DOHH2 (cell line): Measurements from ENCODE around the gene TIMP3.

Experiments used
- H3F3A ChIP-seq: fragments of 200-600 bp; sonication (generic), shearing (Covaris generic); 2 replicates; pipeline ENCODE4 v1.6.0; 2016; ENCODE audit warnings: antibody characterized with exemption, mild to moderate bottlenecking; ENCODE audit not compliant: control insufficient read depth, insufficient read depth
- H3K27ac ChIP-seq: fragments of 200-600 bp; sonication (generic); 2 replicates; pipeline ENCODE4 v1.5.1; 2014; ENCODE audit warnings: low read depth, mild to moderate bottlenecking, low read length, moderate library complexity
- H3K27me3 ChIP-seq: fragments of 200-600 bp; sonication (generic); 2 replicates; pipeline ENCODE4 v1.6.1; 2014; ENCODE audit warnings: mild to moderate bottlenecking, low read length, mixed read lengths; ENCODE audit not compliant: control insufficient read depth
- H3K36me3 ChIP-seq: fragments of 200-600 bp; sonication (generic); 2 replicates; pipeline ENCODE4 v1.6.1; 2014; ENCODE audit warnings: mild to moderate bottlenecking, low read length, moderate library complexity, mixed read lengths; ENCODE audit not compliant: control insufficient read depth
- H3K4me1 ChIP-seq: fragments of 200-600 bp; sonication (generic); 2 replicates; pipeline ENCODE4 v1.6.1; 2014; ENCODE audit warnings: mild to moderate bottlenecking, low read length, mixed read lengths; ENCODE audit not compliant: control insufficient read depth
- H3K4me2 ChIP-seq: fragments of 200-600 bp; sonication (generic); 2 replicates; pipeline ENCODE4 v1.6.0; 2014; ENCODE audit warnings: mild to moderate bottlenecking, low read length, moderate library complexity
- H3K4me3 ChIP-seq: fragments of 200-600 bp; sonication (generic); 2 replicates; pipeline ENCODE4 v1.5.1; 2014; ENCODE audit warnings: mild to moderate bottlenecking, low read length, mixed read lengths
- H3K79me2 ChIP-seq: fragments of 200-600 bp; sonication (generic); 2 replicates; pipeline ENCODE4 v1.6.1; 2014; ENCODE audit warnings: mild to moderate bottlenecking, low read length, mixed read lengths; ENCODE audit not compliant: control insufficient read depth
- H3K9me2 ChIP-seq: fragments of 200-600 bp; sonication (generic); replicated peaks from 2 replicates; pipeline ENCODE4 v1.6.1; 2014; ENCODE audit warnings: mild to moderate bottlenecking, low read length, mixed read lengths; ENCODE audit not compliant: control insufficient read depth
- H3K9me3 ChIP-seq: fragments of 200-600 bp; sonication (generic); 2 replicates; pipeline ENCODE4 v1.6.1; 2014; ENCODE audit warnings: antibody characterized with exemption, low read length, mixed read lengths; ENCODE audit not compliant: control insufficient read depth, insufficient read depth
- H4K20me1 ChIP-seq: fragments of 200-600 bp; sonication (generic); 2 replicates; pipeline ENCODE4 v1.6.0; 2014; ENCODE audit warnings: low read depth, mild to moderate bottlenecking, antibody characterized with exemption, low read length, moderate library complexity; ENCODE audit not compliant: control insufficient read depth, insufficient read depth
- EZH2phosphoT487 ChIP-seq: fragments of 200-600 bp; sonication (generic); IDR thresholded peaks from 2 replicates; pipeline ENCODE4 v1.6.1; 2017; ENCODE audit warnings: borderline replicate concordance, mild to moderate bottlenecking, antibody characterized with exemption, low read length, moderate library complexity, mixed read lengths
- TF ChIP-seq, protein P1 (sequence below): fragments of 200-600 bp; sonication (generic); IDR thresholded peaks from one replicate; pipeline ENCODE4 v1.5.1; 2014; ENCODE audit warnings: antibody characterized with exemption, mild to moderate bottlenecking, low read depth, low read length; ENCODE audit not compliant: poor library complexity, severe bottlenecking

Gene TIMP3

DNA sequence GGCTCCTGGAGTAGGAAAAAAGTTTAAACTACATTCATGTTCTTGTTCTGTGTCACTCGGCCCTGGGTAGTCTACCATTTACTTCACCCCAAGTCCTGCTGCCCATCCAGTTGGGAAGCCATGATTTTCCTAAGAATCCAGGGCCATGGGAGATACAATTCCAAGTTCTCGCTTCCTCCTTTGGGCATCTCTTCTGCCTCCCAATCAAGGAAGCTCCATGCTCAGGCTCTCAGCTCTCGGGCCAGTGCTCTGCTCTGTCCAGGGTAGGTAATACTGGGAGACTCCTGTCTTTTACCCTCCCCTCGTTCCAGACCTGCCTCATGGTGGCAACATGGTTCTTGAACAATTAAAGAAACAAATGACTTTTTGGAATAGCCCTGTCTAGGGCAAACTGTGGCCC, 60.6 kb downstream of the TIMP3 start:
- no peaks in the 10 kb centered on the region for H3K36me3 ChIP-seq
- H3K9me2 ChIP-seq: no peaks in the 10 kb centered on the region
- no peak overlapping the region for H3K4me2 ChIP-seq
- H3K27ac ChIP-seq: no peak overlapping the region
- H3K9me3 ChIP-seq: no peaks in the 10 kb centered on the region
- no peak overlapping the region for H3K4me3 ChIP-seq
- TF ChIP-seq EZH2phosphoT487: no peak
- no peaks in the 10 kb centered on the region for H3K79me2 ChIP-seq
- H3K4me1 ChIP-seq: no peaks in the 10 kb centered on the region
- no peaks in the 10 kb centered on the region for H3F3A ChIP-seq
- no peaks in the 10 kb centered on the region for H4K20me1 ChIP-seq
- no peaks in the 10 kb centered on the region for H3K27me3 ChIP-seq

DNA sequence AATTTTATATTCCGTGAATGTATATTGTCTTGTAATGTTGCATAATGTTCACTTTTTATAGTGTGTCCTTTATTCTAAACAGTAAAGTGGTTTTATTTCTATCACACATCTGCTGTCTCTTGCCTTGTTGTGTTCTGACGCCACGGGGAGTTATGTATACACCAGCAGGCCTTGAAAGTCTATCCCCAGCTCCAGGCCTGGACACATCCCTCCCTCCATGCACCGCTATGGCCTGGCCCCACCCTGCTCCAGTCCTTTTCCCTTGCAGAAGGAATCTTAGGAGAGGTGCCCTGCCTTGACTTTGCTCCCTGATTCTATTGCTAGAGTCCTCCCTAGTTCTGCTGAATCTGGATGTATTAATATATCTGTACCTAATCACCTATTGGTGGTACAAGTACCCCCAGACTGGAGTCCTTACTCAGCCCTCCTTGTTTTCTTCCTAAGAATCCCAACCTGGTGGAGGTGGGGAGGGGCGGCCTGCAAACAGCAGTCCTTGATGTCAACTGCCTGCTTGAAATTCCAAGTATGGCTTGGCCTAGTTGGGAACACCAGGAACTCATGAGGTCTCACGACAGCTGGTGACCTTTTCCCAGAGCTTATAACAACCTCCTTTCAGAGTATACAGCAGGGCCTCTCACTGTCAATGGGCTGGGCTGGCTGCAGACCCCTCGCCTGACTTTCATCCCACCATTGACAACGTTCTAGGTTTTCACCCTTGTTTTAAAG, 61.6 kb downstream of the TIMP3 start:
- Histone ChIP-seq H3K4me1 (no peaks in the 10 kb centered on the region), H3K4me2 (no peak overlapping the region), H4K20me1 (no peaks in the 10 kb centered on the region), H3K27ac (no peak overlapping the region), H3K9me3 (no peaks in the 10 kb centered on the region), H3F3A (no peaks in the 10 kb centered on the region), H3K9me2 (no peaks in the 10 kb centered on the region), H3K27me3 (no peaks in the 10 kb centered on the region), H3K79me2 (no peaks in the 10 kb centered on the region), H3K4me3 (no peak overlapping the region), H3K36me3 (no peaks in the 10 kb centered on the region)
- TF ChIP-seq, protein P1, sequence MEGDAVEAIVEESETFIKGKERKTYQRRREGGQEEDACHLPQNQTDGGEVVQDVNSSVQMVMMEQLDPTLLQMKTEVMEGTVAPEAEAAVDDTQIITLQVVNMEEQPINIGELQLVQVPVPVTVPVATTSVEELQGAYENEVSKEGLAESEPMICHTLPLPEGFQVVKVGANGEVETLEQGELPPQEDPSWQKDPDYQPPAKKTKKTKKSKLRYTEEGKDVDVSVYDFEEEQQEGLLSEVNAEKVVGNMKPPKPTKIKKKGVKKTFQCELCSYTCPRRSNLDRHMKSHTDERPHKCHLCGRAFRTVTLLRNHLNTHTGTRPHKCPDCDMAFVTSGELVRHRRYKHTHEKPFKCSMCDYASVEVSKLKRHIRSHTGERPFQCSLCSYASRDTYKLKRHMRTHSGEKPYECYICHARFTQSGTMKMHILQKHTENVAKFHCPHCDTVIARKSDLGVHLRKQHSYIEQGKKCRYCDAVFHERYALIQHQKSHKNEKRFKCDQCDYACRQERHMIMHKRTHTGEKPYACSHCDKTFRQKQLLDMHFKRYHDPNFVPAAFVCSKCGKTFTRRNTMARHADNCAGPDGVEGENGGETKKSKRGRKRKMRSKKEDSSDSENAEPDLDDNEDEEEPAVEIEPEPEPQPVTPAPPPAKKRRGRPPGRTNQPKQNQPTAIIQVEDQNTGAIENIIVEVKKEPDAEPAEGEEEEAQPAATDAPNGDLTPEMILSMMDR: no peak
- TF ChIP-seq EZH2phosphoT487: no peak

DNA sequence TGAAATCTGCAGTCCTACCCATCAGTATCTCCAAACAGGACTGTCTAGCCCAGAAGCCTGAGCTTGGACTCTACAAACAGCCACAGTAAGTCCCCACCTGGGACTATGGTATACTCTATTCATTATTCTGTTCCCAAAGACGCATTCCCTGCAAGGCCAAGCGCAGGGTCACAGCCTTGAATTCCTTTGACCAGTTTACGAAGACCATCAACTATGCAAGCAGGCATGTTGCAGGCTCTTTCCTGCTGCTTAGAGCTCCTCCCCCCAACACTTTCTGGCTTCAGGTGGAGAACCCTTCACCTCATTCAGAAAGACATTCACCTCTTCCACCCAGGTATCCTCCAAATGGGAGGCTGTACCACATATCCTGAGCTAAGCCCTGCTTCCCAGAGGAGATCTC, 62.5 kb downstream of the TIMP3 start:
- no peak overlapping the region for H3K4me2 ChIP-seq
- TF ChIP-seq, protein P1: no peak
- TF ChIP-seq EZH2phosphoT487: no peak
- H3K27me3 ChIP-seq: no peaks in the 10 kb centered on the region
- no peaks in the 10 kb centered on the region for H3K36me3 ChIP-seq
- no peaks in the 10 kb centered on the region for H3K9me3 ChIP-seq
- no peaks in the 10 kb centered on the region for H3F3A ChIP-seq
- no peak overlapping the region for H3K4me3 ChIP-seq
- no peak overlapping the region for H3K27ac ChIP-seq
- H3K9me2 ChIP-seq: no peaks in the 10 kb centered on the region
- H4K20me1 ChIP-seq: no peaks in the 10 kb centered on the region
- no peaks in the 10 kb centered on the region for H3K79me2 ChIP-seq
- H3K4me1 ChIP-seq: no peaks in the 10 kb centered on the region

DNA sequence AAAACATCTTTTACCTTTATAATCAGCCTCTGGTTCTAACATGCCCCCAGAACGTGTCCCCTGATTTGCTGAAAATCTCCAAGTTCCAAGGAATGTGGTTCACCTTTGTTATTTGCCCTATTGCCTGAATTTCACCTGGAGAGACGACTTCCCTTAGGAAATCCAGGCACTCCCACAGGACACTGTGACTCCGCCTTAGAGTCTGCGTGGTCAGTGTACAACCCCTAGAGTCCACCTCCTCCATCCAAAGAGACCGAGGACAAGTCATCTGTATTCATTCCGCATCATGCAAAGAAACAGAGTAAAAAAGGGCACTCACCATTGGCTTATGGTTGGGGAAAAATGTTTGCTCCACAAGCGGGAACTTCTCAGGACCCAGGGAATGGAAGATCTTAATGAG, 63.1 kb downstream of the TIMP3 start:
- Histone ChIP-seq H3K36me3 (no peaks in the 10 kb centered on the region), H3K9me2 (no peaks in the 10 kb centered on the region), H3K27me3 (no peaks in the 10 kb centered on the region)

More for the DNA sequence above, 63.1 kb downstream of the TIMP3 start:
- Histone ChIP-seq H3K27ac (no peak overlapping the region), H3K4me2 (no peak overlapping the region), H3K4me1 (no peaks in the 10 kb centered on the region), H3K79me2 (no peaks in the 10 kb centered on the region), H3K4me3 (no peak overlapping the region), H4K20me1 (no peaks in the 10 kb centered on the region), H3F3A (no peaks in the 10 kb centered on the region), H3K9me3 (no peaks in the 10 kb centered on the region)
- TF ChIP-seq, protein P1: no peak
- no peak for TF ChIP-seq EZH2phosphoT487
